ENCODE data around the gene PTPRG. TPM values are rescaled to one million over a fixed set of nuclear protein-coding genes. Genes with fewer than 3 reads are reported as not detected.

Gene PTPRG
- total and polyA plus RNA-seq, 10 of the 15 experiments (the other 5 are each of a cell fraction or from before 2014, with no cell fraction given): 0.29 to 20.7 (median 1.4) TPM

- DNase-seq (ENCODE audit: low read depth, low spot score): no peak
- H3K36me3 ChIP-seq (ENCODE audit: control insufficient read depth in 2 of 2, insufficient read depth in 2 of 2, low read length in 1 of 2): no peaks in the 10 kb centered on the region
- intact Hi-C loops (cut with micrococcal nuclease; ENCODE audit: unreplicated experiment) (no loop called here), in situ Hi-C loops (cut with MboI) (no loop called here)
- no peaks in the 10 kb centered on the region for H3K79me2 ChIP-seq (ENCODE audit: control insufficient read depth, insufficient read depth, low read length)
- ChIA-PET SMC1A (ENCODE audit: uncharacterized antibody, unreplicated experiment) (interaction anchor here (0.6 to 2.3 kb wide), 5 partner anchors 11 to 245 kb away, joined by 3 to 8 read pairs (median 3); no protein-coding TSS in a partner anchor), RAD21 (ENCODE audit: unreplicated experiment) (interaction anchor here (1.3 to 1.8 kb wide), 2 partner anchors 25 to 27 kb away, joined by 4 read pairs; no protein-coding TSS in a partner anchor), CTCF (interaction anchor here (1.2 to 3.4 kb wide), 4 partner anchors 11 to 84 kb away, joined by 3 to 7 read pairs (median 4); no protein-coding TSS in a partner anchor), POLR2A (interaction anchor here (0.6 kb wide), 1 partner anchor 40 kb away, joined by 3 read pairs; no protein-coding TSS in a partner anchor)
- H3K27ac ChIP-seq (ENCODE audit: control insufficient read depth, insufficient read depth): no peak overlapping the region
- TF ChIP-seq RELB (IDR thresholded peaks at IDR 0.05; ENCODE audit: low read depth) (no peak), PKNOX1 (IDR thresholded peaks at IDR 0.05) (0 out of 2 replicates have a peak, but pooled peaks have one; percentile 8)
- no peak overlapping the region for H2AFZ ChIP-seq (ENCODE audit: control insufficient read depth, low read depth, low read length)
- H4K20me1 ChIP-seq (ENCODE audit: control insufficient read depth, insufficient read depth): no peaks in the 10 kb centered on the region
- FAIRE-seq: no peak
- no peak overlapping the region for H3K4me2 ChIP-seq (ENCODE audit: control insufficient read depth, insufficient read depth)
- H3K4me1 ChIP-seq (ENCODE audit: control insufficient read depth, insufficient read depth, low read length): no peaks in the 10 kb centered on the region
- no peaks in the 10 kb centered on the region for H3K9me3 ChIP-seq (replicated peaks; ENCODE audit: control insufficient read depth, insufficient read depth, low read length)
- no TSS peak for BruUV-seq (replicated peaks)
- no peak overlapping the region for H3K9ac ChIP-seq (ENCODE audit: control insufficient read depth, insufficient read depth, low read length)
- 0% methylated on average over 3 of the region's 3 CpGs for WGBS (ENCODE audit: insufficient coverage, insufficient replicate concordance, low lambda C conversion rate, missing lambda C conversion rate)
- ATAC-seq: peak; percentile 65
- H3K27me3 ChIP-seq (replicated peaks in 1 of 2; ENCODE audit: control insufficient read depth in 2 of 2, insufficient read depth in 2 of 2, low read length in 1 of 2): no peaks in the 10 kb centered on the region
- no peak overlapping the region for H3K4me3 ChIP-seq
Measured at GRCh38 chr3:62103531-62103930, 542.2 kb downstream of the PTPRG start.

GRCh38 chr3:62109534-62109933 is 548.2 kb downstream of the PTPRG start:
- ATAC-seq (peak; percentile 84), DNase-seq (ENCODE audit: low read depth, low spot score) (no peak), FAIRE-seq (no peak)
- no peak for TF ChIP-seq RELB (IDR thresholded peaks at IDR 0.05; ENCODE audit: low read depth)
- no peak for TF ChIP-seq SMAD5 (IDR thresholded peaks at IDR 0.05; ENCODE audit: low read depth)
- H3K27ac ChIP-seq (ENCODE audit: control insufficient read depth, insufficient read depth): no peak overlapping the region
- ChIA-PET RAD21 (ENCODE audit: unreplicated experiment) (interaction anchor here (1.0 to 1.7 kb wide), 2 partner anchors 77 to 248 kb away, joined by 3 to 6 read pairs; no protein-coding TSS in a partner anchor), POLR2A (interaction anchor here (0.6 kb wide), 1 partner anchor 247 kb away, joined by 8 read pairs; no protein-coding TSS in a partner anchor), SMC1A (ENCODE audit: uncharacterized antibody, unreplicated experiment) (interaction anchor here (0.7 to 1.6 kb wide), 6 partner anchors 9 to 546 kb away, joined by 3 to 4 read pairs (median 3); no protein-coding TSS in a partner anchor), CTCF (interaction anchor here (0.8 to 1.5 kb wide), 5 partner anchors 12 to 50 kb away, joined by 3 to 4 read pairs (median 3); no protein-coding TSS in a partner anchor)
- no TSS peak for BruUV-seq (replicated peaks)
- 0% methylated on average over 1 of the region's 1 CpG for WGBS (ENCODE audit: insufficient coverage, insufficient replicate concordance, low lambda C conversion rate, missing lambda C conversion rate)
- intact Hi-C loops (cut with micrococcal nuclease; ENCODE audit: unreplicated experiment): no loop called here
- no peak overlapping the region for H2AFZ ChIP-seq (ENCODE audit: control insufficient read depth, low read depth, low read length)
- no peak overlapping the region for H3K4me3 ChIP-seq
- no peaks in the 10 kb centered on the region for H3K9me3 ChIP-seq (replicated peaks; ENCODE audit: control insufficient read depth, insufficient read depth, low read length)
- H3K9ac ChIP-seq (ENCODE audit: control insufficient read depth, insufficient read depth, low read length): no peak overlapping the region
- H3K4me1 ChIP-seq (ENCODE audit: control insufficient read depth, insufficient read depth, low read length): no peaks in the 10 kb centered on the region
- H3K27me3 ChIP-seq (replicated peaks in 1 of 2; ENCODE audit: control insufficient read depth in 2 of 2, insufficient read depth in 2 of 2, low read length in 1 of 2): no peaks in the 10 kb centered on the region
- no peak overlapping the region for H3K4me2 ChIP-seq (ENCODE audit: control insufficient read depth, insufficient read depth)
- no peaks in the 10 kb centered on the region for H3K79me2 ChIP-seq (ENCODE audit: control insufficient read depth, insufficient read depth, low read length)
- no peaks in the 10 kb centered on the region for H4K20me1 ChIP-seq (ENCODE audit: control insufficient read depth, insufficient read depth)
- H3K36me3 ChIP-seq (ENCODE audit: control insufficient read depth in 2 of 2, insufficient read depth in 2 of 2, low read length in 1 of 2): no peaks in the 10 kb centered on the region
- in situ Hi-C loops (cut with MboI): no loop called here
